ENCODE results near the gene FNIP1. TPM values are rescaled to one million over a fixed set of nuclear protein-coding genes. Genes with fewer than 3 reads are reported as not detected.
A peak's percentile ranks its signal among the peaks of the same experiment; 100 is the strongest.

The FNIP1 gene
- total RNA-seq, 6 experiments from 2014 or later: 14.2 to 25.2 (median 20.9) TPM

DNA sequence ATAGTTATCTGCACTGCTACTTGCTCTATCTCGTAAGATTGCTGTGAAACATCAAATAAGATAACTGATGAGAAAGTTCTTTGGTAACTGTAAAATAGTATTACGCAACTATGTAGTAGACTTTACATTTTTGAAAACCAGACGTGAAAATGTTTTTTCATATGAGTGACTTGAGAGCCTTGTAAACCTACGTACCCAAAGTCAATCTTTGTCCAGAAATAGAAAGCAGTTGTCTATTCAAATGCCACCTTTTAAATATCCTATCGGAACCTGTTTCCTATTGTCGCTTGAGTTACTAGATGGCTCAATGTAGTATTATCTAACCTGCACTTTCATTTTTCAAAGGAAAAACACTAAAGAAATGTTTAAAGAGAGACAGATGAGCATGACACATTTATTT, 1.6 kb downstream of the FNIP1 start:
- TF ChIP-seq POLR2A (IDR thresholded peaks at IDR 0.05): no peak
- TF ChIP-seq, protein P1, sequence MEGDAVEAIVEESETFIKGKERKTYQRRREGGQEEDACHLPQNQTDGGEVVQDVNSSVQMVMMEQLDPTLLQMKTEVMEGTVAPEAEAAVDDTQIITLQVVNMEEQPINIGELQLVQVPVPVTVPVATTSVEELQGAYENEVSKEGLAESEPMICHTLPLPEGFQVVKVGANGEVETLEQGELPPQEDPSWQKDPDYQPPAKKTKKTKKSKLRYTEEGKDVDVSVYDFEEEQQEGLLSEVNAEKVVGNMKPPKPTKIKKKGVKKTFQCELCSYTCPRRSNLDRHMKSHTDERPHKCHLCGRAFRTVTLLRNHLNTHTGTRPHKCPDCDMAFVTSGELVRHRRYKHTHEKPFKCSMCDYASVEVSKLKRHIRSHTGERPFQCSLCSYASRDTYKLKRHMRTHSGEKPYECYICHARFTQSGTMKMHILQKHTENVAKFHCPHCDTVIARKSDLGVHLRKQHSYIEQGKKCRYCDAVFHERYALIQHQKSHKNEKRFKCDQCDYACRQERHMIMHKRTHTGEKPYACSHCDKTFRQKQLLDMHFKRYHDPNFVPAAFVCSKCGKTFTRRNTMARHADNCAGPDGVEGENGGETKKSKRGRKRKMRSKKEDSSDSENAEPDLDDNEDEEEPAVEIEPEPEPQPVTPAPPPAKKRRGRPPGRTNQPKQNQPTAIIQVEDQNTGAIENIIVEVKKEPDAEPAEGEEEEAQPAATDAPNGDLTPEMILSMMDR (IDR thresholded peaks at IDR 0.05): no peak
- Histone ChIP-seq H3K27me3 (no peaks in the 10 kb centered on the region), H3K9me3 (no peaks in the 10 kb centered on the region), H3K4me1 (peaks cover 0 to 11% (median 0%) of the 10 kb centered on the region in 4 donors), H3K4me3 (peak overlapping the region; percentile 88 to 92 (median 92)), H3K27ac (peak overlapping the region in 2 of 3 donors; percentile 100), H3K36me3 (no peaks in the 10 kb centered on the region)
- intact Hi-C loops (cut with DNase I): loop anchor here in 1 of 2 donors (10.0 kb wide), 1 partner anchor 150 kb away; no protein-coding TSS in a partner anchor
- DNase-seq (no peak), ATAC-seq (no peak)
- 9% methylated on average over 6 of the region's 6 CpGs for WGBS (ENCODE audit: insufficient coverage, low coverage, low lambda C conversion rate, missing lambda C conversion rate)

DNA sequence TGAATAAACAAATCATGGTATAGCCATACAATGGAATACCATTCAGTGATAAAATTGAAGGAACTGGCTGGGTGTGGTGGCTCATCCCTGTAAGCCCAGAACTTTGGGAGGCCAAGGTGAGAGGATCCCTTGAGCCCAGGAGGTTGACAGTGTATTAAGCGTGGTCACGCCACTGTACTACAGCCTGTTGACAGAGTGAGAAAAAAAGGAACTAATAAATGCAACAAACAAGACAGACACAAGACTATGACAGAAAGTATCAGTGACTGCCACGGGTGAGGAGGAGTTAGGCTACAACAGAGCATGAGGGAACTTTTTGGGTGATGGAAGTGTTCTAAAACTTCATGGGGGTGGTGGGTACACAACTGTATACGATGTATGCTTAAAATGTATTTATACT, 2.2 kb downstream of the FNIP1 start:
- Histone ChIP-seq H3K27ac (no peak overlapping the region), H3K36me3 (no peaks in the 10 kb centered on the region), H3K27me3 (no peaks in the 10 kb centered on the region), H3K4me3 (peak overlapping the region in 1 of 3 donors; percentile 92), H3K4me1 (peaks cover 0 to 11% (median 0%) of the 10 kb centered on the region in 4 donors), H3K9me3 (no peaks in the 10 kb centered on the region)
- TF ChIP-seq, protein P1 (IDR thresholded peaks at IDR 0.05): no peak
- no peak for TF ChIP-seq POLR2A (IDR thresholded peaks at IDR 0.05)
- no peak for ATAC-seq
- intact Hi-C loops (cut with DNase I): loop anchor here in 1 of 2 donors (10.0 kb wide), 1 partner anchor 150 kb away; no protein-coding TSS in a partner anchor
- DNase-seq: no peak
- WGBS (ENCODE audit: insufficient coverage, low coverage, low lambda C conversion rate, missing lambda C conversion rate): 63% methylated on average over 4 of the region's 4 CpGs

DNA sequence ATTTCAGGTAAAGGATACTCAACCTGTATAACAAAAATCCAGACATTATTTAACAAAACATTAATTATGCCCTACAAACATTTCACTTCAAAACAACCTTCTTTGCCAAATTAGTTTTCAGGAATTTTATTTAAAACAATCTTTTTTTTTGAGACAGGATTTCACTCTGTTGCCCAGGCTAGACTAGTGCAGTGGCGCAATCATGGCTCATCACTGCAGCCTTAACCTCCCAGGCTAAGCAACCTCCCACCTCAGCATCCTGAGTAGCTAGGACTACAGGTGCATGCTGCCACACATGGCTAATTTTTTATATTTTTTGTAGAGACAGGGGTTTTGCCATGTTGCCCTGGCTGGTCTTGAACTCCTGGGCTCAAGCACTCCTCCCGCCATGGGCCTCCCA, 3.9 kb downstream of the FNIP1 start:
- H3K27me3 ChIP-seq: no peaks in the 10 kb centered on the region
- intact Hi-C loops (cut with DNase I): loop anchor here in 1 of 2 donors (10.0 kb wide), 1 partner anchor 148 kb away; no protein-coding TSS in a partner anchor
- no peak overlapping the region for H3K4me3 ChIP-seq
- peaks cover 0 to 11% (median 4%) of the 10 kb centered on the region in 4 donors for H3K4me1 ChIP-seq
- TF ChIP-seq, protein P1 (IDR thresholded peaks at IDR 0.05): no peak
- TF ChIP-seq POLR2A (IDR thresholded peaks at IDR 0.05): no peak
- ATAC-seq (no peak), DNase-seq (peak in 1 of 3 donors; percentile 19)
- no peaks in the 10 kb centered on the region for H3K9me3 ChIP-seq
- no peak overlapping the region for H3K27ac ChIP-seq
- H3K36me3 ChIP-seq: no peaks in the 10 kb centered on the region
- WGBS (ENCODE audit: insufficient coverage, low coverage, low lambda C conversion rate, missing lambda C conversion rate): 89% methylated on average over 2 of the region's 2 CpGs

DNA sequence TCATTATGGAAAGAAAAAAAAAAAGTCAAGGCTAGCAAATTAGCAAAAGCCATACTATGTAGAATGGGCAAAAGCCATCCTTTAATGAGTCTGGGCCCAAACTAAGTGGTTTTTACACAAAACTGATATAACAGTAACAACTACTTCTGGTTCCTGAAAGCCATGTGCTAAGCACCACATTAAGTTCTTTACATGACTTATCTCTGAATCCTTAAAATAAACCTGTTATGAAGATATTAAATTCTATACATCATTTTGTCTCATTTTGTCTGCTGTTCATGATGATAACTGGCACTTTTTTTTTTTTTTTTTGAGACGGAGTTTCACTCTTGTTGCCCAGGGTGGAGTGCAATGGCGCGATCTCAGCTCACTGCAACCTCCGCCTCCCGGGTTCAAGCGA, 5.0 kb downstream of the FNIP1 start:
- no peaks in the 10 kb centered on the region for H3K9me3 ChIP-seq
- 96% methylated on average over 6 of the region's 6 CpGs for WGBS (ENCODE audit: insufficient coverage, low coverage, low lambda C conversion rate, missing lambda C conversion rate)
- ATAC-seq: no peak
- no peaks in the 10 kb centered on the region for H3K27me3 ChIP-seq
- peaks cover 0 to 15% (median 5%) of the 10 kb centered on the region in 4 donors for H3K4me1 ChIP-seq
- H3K36me3 ChIP-seq: no peaks in the 10 kb centered on the region
- no peak overlapping the region for H3K27ac ChIP-seq
- DNase-seq: no peak
- TF ChIP-seq POLR2A (IDR thresholded peaks at IDR 0.05): no peak
- TF ChIP-seq, protein P1 (IDR thresholded peaks at IDR 0.05): no peak
- H3K4me3 ChIP-seq: no peak overlapping the region
- intact Hi-C loops (cut with DNase I): loop anchor here in 1 of 2 donors (10.0 kb wide), 1 partner anchor 147 kb away; no protein-coding TSS in a partner anchor
